Measurements from ENCODE around the gene HTN3.

- TF ChIP-seq POLR2AphosphoS5 (IDR thresholded peaks at IDR 0.05; ENCODE audit: borderline replicate concordance, low read depth, low read length) (no peak), EZH2 (IDR thresholded peaks at IDR 0.05) (no peak), FOXP2 (optimal IDR thresholded peaks at IDR 0.05; ENCODE audit: control extremely low read depth, extremely low read length, insufficient read depth) (no peak)
These were observed 1.2 kb upstream of the HTN3 start for GRCh38 chr4:70027011-70027410.

All from SK-N-MC (cell line).